HG03039 (cell line): ENCODE data around the gene HOXD13.

Experiments used
- ATAC-seq: cut with Tn5 transposase; IDR thresholded peaks from one replicate; pipeline ENCODE4 v1.9.1; 2021; ENCODE audit warnings: mild to moderate bottlenecking, moderate library complexity; ENCODE audit not compliant: unreplicated experiment

Gene HOXD13

DNA sequence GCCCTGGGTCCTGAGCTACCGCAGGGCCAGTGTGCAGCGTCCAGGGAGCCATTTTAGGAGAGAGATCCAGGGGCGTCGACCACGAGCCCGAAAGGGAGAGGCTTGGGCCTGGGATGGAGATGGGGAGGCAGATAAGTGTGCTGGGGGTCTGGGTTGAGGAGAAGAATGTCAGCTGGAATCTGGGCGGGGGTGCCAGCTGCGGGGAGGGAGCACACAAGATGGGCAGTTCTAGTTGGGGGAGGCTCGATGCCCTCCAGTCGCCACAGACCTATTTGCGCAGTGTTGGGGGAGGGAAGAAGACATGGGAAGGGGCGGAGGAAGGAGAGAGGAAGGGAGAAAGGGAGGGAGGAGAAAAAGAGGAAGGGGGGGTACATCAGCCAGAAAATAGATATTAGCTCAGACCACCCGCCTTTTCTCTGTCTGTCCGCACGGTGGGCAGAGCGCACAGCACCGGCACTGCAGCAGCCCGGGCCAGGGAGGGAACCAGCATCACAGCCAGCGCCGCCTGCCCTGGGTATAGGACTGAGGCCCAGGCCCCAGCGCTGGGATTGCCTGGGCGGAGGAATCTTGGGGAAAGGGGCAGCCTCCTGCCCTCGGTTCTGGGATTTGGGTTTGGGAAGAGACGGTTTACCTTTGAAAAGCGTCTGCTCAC is 12.7 kb downstream of the HOXD13 start:
- no peak for ATAC-seq

DNA sequence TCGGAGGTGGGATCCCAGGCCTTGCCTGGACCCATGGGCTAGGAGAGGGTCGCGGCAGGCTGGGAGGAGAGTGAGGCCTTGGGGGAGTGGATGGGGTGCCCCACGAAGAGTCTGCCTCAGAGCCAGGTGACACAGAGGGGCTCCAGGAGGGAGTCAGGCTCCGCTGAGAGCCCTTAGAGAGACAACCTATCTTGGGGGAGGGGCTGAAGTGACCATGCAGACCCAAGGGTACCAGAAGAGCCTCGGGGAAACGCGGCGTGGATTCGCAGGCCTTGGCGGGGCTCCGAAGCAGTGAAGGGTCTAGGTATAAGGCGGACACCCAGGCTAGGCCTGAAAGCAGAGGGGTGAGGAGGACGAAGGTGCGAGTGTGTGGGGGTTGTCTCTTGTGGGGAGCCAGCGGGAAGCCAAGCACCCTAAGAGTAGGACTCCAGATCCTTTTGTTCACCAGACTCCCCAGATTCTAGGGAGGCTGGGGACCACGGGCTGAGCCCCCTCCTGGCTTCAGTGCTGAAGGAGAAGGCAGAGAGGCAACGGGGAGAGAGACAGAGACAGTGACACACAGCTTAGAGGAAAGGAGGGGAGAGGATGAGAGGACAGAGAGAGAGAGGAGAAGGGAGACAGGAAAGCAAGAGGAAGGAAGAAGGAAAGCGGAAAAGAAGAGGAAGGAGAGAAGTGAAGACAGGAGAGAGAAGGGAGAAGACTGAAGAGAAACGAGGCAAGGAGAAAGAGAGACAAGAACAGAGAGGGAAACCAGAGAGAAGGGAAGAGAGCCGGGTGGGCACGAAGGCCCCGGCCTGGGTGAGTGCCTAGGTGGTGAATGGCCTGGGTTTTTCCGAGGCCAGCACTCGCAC is 13.4 kb downstream of the HOXD13 start:
- no peak for ATAC-seq

DNA sequence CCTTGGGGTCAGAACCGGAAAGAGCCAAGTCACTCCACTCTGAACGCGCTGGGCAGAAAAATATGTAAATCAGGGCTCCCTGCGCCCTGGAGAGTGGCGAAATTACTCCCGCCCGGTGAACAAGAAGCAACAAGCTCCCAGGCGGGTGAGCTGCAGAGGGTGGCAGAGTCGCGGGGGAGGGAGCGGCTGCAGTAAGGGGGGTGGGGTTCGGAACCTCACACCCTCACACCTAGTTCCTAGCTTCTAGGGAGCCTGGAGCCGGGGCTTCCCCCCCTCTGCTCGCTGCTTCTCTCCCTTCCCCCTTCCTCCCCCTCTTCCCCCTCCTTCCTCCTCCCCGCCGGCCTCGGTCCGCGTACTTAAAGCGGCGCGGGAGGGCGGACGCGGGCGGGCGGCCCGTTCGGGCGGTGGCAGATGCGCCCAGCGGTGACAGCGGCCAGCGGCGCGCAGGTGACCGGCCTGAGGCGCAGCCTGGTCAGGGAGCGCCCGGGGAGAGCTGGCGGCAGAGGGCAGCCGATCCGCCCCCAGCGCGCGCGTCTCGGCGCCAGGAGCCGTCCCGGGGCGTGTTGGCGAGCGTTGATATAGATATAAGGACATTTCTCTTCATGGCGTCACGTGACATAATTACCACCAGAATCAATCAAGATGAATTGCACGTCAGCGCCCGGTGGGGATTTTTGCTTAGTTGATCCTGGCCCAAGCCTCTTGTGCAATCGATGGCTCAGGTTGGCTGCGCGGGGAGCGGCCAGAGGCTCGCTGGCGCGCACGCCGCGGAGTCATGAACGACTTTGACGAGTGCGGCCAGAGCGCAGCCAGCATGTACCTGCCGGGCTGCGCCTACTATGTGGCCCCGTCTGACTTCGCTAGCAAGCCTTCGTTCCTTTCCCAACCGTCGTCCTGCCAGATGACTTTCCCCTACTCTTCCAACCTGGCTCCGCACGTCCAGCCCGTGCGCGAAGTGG is 14.3 kb downstream of the HOXD13 start, which contains the start of gene HOXD11:
Gene HOXD11, plus strand, starts transcription at position 700 of the 959 bp plus-strand sequence. Its CDS starts 76 bp downstream, at position 776.
- no peak for ATAC-seq

DNA sequence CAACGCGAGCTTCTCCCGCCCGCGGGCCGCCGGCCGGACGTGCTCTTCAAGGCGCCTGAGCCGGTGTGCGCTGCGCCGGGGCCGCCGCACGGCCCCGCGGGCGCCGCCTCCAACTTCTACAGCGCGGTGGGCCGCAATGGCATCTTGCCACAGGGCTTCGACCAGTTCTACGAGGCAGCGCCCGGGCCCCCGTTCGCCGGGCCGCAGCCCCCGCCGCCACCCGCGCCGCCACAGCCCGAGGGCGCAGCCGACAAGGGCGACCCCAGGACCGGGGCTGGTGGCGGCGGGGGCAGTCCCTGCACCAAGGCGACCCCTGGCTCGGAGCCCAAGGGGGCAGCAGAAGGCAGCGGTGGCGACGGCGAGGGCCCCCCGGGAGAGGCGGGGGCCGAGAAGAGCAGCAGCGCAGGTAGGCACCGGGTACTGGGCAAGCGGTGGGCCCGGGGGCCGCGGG is 15.2 kb downstream of the HOXD13 start:
- ATAC-seq: no peak

DNA sequence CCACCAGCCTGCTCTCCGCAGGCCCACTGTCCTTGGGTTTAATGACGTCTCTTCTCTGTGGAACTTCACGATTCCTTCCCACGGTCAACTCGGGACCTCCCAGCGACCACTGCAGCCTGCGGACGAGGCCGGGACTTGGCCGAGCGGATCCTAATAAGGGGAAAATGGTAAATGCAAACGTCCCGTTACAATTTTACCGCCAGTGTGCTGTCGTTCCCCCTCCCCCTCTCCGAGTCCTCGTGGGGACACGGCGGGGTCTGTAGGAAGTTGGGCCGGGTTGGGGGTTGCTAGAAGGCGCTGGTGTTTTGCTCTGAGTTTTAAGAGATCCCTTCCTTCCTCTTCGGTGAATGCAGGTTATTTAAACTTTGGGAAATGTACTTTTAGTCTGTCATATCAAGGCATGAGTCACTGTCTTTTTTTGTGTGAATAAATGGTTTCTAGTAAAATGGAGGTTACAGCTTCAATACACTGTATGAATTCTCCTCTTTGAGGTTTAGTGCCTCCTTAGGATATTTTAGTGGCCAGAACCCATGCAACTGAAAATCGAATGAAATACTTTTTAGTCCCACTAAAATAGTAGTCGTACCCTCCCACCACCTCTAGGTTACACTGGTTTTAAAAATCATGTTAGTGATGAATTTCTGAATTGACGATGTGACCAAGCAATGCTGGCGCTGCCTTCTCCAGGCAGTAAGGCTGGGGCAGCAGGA is 16.8 kb downstream of the HOXD13 start:
- no peak for ATAC-seq

DNA sequence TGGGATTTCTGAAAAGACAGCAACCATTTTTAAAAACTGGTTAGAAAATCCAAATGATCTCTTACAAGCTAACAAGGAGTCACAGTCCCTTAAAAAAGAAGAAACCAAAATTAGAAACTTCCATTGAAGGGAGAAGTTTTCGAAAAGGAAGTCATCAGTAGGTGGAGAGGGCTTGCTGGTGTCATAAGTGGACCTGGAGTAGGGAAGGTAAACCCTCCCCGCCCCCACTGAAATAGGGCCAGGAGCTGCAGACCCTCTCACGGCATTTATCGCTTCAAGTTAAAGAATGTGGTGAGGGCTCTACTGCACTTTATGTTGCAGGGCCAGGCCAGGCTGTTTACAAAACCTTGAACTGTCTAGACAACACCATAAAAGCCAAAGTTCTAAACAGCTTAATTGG is 17.4 kb downstream of the HOXD13 start:
- no peak for ATAC-seq

DNA sequence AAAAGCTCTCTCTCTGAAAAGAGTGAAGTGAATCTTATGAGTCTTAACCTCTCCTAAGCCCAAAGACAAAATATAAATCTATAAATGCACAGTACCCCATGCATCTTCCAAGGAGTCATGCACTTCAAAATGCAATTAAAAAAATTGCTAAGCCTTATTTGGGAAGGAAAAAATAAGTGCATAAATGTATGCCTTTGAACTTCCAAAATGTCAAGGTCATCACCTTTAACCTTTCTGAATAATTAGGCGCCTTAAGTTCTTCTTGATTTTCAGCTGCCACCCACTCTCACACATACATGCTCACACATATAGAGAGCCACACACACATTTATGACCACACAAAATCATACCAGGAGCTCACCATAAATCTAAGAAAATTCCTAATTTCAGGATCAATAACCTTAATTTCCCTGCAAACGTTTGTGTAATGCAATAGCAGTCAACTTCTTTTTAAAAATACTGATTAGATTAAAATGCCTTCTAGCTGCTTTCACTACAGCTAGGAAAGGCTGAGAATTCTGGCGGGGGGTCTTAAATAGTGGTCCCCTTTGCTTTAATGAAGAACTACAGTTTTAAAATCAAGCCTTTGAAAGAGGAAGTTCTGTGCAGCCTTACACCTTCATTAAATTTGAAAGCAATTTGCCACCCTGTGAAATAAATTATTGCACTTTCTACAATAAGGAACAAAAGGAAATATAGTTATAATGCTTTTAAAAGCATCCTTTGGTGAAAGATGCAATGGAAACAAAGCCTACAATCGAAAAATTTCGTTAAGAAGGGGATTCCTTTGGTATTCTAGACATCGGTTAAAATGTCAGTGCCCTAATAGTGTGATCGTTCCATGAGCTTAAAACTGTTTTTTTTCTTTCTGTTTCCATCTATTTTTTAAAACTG is 18.1 kb downstream of the HOXD13 start:
- no peak for ATAC-seq

DNA sequence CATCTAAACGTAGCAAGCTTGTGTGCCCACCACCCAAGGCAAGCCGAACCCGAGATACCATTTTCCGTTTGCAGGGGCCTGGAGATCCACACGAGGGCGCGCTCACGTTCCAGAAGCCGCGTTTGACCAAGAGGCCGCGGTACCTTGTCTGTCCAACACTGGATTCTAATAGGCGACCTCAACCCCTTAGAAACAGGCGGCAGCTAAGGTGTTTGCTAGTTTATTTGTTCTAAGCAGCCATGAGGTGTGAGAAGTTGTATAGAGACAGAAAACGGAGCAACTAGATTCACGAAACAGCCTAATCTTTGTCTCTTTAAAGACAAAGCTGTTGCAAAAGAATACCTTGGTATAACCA is 18.8 kb downstream of the HOXD13 start:
- no peak for ATAC-seq

DNA sequence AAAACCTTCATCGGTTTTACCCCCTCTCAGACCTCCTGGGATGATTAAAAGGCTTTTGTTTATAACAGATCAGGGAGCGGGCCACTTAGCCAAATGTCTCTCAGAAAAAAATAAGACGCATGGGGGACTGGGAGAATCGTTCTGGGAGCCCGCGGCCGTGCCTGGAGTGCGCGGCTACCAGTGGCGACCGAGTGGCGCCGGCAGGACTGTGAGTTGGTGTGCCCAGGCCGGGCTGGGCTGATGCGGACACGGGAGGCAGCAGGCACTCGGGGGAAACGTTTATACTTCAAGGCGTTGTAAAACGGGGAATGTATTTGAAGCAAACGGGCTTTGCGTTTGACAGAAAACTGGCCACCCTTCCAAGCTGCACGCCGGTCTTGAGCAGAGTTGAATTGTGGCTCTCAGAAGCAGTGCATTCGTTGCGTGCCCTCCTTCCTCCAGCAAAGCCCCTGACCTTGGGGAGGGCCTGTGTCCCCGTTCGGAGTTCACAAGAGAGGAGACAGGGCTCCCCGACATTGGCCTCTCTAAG is 19.4 kb downstream of the HOXD13 start:
- no peak for ATAC-seq

DNA sequence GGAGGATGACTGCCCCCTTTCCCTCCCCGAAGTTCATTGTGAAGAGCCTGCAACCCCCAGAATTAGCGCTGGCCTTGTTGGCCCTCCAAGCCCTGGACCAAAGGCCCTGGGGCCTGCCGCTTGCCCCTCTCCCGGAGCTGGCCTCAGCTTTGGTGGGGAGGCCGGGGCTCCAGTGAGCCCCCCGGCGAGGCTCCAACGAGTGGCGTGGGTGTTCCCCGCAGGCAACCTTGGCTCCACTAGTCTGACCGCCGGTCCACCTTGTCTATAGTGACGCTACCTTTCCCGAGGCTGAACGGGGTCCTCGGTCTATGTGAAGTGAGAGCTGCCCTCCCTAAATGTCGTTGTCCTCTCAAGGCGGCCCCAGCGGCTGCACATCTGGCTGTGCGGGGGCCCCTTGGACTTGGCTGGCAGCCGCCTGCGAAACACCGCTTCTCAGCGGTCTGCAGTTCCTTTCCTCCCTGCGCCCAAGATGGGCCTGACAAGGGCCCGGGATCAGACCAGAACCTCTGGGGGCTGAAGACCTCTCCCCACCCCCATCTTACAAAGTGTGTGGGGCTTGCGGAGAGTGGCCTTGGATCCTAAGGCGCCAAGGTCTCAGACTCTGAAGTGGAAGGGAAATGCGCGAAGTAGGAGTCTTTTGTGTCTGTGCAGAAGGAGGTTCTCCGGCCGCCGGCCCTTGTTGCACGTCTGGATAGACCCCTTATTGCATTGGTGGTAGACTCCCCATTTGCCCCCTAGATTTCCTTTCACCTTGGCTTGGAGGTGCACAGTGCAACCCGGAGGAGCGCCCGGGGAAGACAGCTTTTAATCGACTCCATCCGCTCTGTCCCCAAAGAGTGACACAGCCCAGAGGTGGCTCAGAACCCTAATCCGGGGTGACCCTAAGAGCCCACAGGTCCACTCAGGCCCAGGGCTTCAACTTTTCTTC is 20.1 kb downstream of the HOXD13 start:
- ATAC-seq: no peak

DNA sequence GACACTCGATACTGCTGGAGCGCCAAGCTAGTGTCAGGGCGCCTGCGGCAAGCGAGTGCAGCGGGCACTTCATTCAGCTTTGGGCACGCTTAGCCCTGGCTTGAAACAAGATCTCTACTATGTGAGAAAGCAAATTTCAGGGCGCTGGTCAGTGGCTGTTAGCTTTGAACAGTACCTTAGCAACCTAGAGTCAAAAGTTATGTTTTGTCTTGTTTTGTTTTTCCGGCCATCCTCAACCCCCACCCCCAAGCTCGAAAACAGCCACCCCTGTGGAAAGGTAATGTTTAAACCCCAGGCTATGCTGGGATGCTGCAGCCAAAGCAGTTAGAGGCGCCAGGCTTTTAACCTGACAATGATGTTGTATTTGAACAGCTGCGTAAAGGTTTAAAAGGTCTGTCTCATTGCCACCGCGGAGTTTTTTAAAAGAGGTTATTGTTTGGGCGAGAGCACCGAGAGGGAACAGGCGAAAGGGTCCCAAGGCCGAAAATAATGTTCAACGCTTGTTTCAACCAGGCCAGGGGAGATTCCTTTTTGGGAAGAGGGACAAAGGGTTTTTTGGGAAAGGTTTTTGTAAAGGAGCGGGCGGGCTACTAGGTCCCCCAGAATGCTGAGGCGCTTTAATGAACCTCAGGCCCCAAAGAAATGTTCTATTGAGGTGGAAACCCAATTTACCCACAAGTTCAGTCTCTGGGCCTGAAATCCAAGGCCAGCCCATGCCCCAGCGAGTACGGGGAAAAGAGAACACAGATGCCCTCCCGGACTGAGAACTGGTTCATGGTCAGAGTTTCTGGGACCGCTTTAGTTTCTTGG is 21.8 kb downstream of the HOXD13 start:
- ATAC-seq: no peak

DNA sequence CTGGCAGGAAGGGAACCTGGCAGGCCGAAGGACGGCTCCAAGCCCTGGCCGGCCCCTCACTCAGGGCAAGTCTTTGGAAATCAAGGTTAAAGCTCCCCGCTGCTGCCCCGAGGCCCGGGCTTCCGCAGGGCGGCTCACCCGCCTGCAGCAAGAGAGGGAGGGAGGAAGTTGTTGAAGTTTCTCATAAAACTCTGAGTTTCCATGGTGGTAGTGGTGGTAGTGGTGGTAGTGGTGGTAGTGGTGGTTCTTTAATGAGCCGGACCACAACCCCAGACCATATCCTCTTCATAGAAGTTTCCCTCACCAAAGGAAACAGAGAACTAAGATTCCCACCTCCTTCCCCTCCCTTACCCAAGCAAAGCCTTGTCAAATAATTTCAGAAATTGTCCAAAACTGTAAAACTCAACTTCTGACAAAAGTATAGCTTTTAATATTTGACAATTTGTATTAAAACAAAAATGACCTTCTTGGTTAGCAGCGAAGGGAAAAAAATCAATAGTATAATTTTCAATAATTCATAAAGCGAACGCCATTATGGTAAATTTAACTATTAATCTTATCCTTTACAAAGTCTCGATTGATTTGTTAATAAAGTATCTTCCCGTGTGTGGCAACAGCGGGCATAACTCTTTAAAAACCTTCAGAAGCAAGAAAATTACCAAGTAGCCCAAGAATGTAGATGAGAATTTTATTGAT is 22.6 kb downstream of the HOXD13 start:
- ATAC-seq: no peak

DNA sequence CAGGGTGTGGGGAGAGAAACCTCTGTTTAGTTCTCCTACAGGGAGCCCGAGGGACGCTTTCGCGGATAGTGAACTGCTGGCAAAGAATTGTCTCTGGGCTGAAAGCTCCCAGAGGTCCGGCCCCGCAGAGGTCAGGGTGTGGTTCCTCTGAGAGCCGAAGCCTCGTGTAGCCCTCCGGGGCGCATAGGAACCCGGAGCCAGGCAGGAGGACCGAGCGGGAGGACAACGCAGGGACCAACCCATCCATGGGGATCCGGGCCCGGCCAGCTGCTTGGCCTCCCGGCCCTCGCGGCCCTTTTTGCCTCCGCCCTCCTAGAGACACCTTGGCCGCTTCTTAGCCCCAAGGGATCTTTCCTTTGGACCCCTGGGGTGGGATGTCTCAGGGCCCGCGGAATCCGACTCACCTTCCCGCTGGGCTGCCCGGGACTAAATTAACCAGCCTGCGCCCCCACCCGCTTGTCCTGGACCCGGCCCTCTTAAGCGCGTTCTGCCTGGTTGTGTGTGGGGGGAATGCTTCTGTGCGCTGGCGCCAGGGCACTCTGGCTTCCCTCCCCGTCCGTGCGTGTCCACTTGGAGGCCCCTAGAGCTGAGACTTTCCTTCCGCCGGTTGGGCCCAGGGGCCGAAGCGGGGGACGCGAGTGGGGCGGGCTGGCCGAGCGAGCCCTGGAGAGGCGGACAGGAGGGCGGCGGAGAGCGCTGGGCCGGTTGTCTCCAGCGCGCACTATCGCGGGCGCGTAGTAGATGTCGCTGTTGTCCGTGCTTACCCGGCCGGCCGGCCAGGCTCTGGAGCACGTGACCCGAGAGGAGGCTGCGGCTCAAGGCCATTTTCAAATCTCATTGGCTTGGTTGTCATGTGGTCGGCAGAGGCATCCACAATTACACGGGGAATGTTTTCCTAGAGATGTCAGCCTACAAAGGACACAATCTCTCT is 23.6 kb downstream of the HOXD13 start, which contains the start of gene HOXD10:
Gene HOXD10, plus strand, starts transcription at position 896 of the 931 bp plus-strand sequence. CDS start 56 bp downstream, outside the sequence.
- no peak for ATAC-seq

DNA sequence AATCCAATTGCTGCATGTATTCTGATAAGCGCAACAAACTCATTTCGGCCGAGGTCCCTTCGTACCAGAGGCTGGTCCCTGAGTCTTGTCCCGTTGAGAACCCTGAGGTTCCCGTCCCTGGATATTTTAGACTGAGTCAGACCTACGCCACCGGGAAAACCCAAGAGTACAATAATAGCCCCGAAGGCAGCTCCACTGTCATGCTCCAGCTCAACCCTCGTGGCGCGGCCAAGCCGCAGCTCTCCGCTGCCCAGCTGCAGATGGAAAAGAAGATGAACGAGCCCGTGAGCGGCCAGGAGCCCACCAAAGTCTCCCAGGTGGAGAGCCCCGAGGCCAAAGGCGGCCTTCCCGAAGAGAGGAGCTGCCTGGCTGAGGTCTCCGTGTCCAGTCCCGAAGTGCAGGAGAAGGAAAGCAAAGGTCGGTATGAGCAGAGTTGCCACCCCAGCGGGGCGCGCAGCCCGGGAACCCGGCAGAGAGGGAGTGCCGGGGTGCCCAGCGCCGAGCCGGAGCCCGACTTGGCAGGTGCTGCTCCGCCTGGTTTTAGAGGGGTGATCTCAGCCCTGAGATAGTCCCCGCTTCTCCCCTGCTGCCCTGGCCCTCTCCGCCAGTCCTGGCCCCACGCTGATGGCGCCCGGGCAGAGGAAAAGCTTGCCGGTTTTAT is 24.8 kb downstream of the HOXD13 start:
- ATAC-seq: no peak

DNA sequence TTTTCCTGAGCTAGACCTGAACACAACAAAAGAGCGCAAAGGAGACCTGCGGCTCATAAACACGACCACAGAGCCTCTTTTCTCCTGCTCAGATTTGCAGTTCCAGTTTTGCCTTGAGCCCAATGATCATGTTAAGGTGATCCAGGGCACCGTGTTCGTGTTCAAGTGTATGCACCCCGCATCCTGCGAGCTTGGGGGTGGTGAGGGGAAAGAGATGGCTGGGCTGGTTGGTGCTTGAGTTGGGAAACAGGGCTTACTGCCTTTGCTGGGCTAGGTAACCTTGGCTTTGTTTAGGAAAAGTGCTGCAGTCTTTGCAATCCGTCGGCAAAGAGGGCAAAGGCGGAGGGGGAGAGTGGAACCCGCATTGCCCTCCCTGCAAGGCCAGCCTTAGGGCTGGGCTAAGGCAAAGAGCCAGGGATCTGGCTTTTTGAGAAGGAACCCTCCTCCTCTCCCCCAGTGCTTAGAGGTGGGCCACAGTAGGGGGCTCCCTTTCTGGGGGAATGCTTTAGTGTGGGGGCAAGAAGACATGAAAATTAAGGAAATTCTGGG is 25.4 kb downstream of the HOXD13 start:
- no peak for ATAC-seq
